ENCODE measurements around the gene ASB1.

Gene ASB1

GRCh38 chr2:238489896-238490295 lies 63.2 kb downstream of the ASB1 start:
- DNase-seq (ENCODE audit: low spot score): no peak
- no peak for TF ChIP-seq CTCF (IDR thresholded peaks at IDR 0.05; ENCODE audit: extremely low read depth, missing control alignments)

GRCh38 chr2:238492840-238493239 lies 66.1 kb downstream of the ASB1 start:
- no peak for DNase-seq (ENCODE audit: low spot score)
- no peak for TF ChIP-seq CTCF (IDR thresholded peaks at IDR 0.05; ENCODE audit: extremely low read depth, missing control alignments)

GRCh38 chr2:238493411-238493810 lies 66.7 kb downstream of the ASB1 start:
- no peak for TF ChIP-seq CTCF (IDR thresholded peaks at IDR 0.05; ENCODE audit: extremely low read depth, missing control alignments)
- DNase-seq (ENCODE audit: low spot score): no peak

GRCh38 chr2:238493880-238494572 lies 67.3 kb downstream of the ASB1 start:
- DNase-seq (ENCODE audit: low spot score): peak; percentile 39
- no peak for TF ChIP-seq CTCF (IDR thresholded peaks at IDR 0.05; ENCODE audit: extremely low read depth, missing control alignments)

GRCh38 chr2:238494573-238494961 lies 67.8 kb downstream of the ASB1 start:
- DNase-seq (ENCODE audit: low spot score): no peak
- no peak for TF ChIP-seq CTCF (IDR thresholded peaks at IDR 0.05; ENCODE audit: extremely low read depth, missing control alignments)

- TF ChIP-seq CTCF (IDR thresholded peaks at IDR 0.05; ENCODE audit: extremely low read depth, missing control alignments): no peak
- DNase-seq (ENCODE audit: low spot score): no peak
These were observed 68.7 kb downstream of the ASB1 start for GRCh38 chr2:238495422-238495821.

GRCh38 chr2:238496756-238497609 lies 70.3 kb downstream of the ASB1 start:
- DNase-seq (ENCODE audit: low spot score): no peak
- TF ChIP-seq CTCF (IDR thresholded peaks at IDR 0.05; ENCODE audit: extremely low read depth, missing control alignments): no peak

Measured in GM20000 (cell line).